HEK293T (cell line): ENCODE results near the gene SHMT2.

ENCODE experiments used
- BHLHE40 ChIP-seq: fragments of 450-650 bp; IDR thresholded peaks from 2 replicates; pipeline ENCODE4 v1.6.1; 2016; ENCODE audit warnings: mild to moderate bottlenecking, moderate library complexity, borderline replicate concordance
- FOXA1 ChIP-seq: fragments of 450-650 bp; IDR thresholded peaks from 2 replicates; pipeline ENCODE4 v1.6.1; 2016; ENCODE audit warnings: mild to moderate bottlenecking
- HDGF ChIP-seq: fragments of 450-650 bp; IDR thresholded peaks from 2 replicates; pipeline ENCODE4 v1.6.1; 2017; ENCODE audit warnings: antibody characterized with exemption, borderline replicate concordance
- SP1 ChIP-seq: fragments of 450-650 bp; IDR thresholded peaks from 2 replicates; pipeline ENCODE4 v1.6.1; 2017
- SUZ12 ChIP-seq: fragments of 450-650 bp; IDR thresholded peaks from 2 replicates; pipeline ENCODE4 v1.6.1; 2016; ENCODE audit warnings: mild to moderate bottlenecking
- TARDBP ChIP-seq: fragments of 450-650 bp; IDR thresholded peaks from 2 replicates; pipeline ENCODE4 v1.6.1; 2016
- ZNF384 ChIP-seq: fragments of 450-650 bp; IDR thresholded peaks from 2 replicates; pipeline ENCODE4 v1.6.1; 2016

- no peak for TF ChIP-seq SUZ12
- TF ChIP-seq ZNF384: no peak
- no peak for TF ChIP-seq BHLHE40
- no peak for TF ChIP-seq TARDBP
- no peak for TF ChIP-seq FOXA1
- TF ChIP-seq SP1: no peak
- no peak for TF ChIP-seq HDGF
These were observed 18.4 kb upstream of the SHMT2 start for GRCh38 chr12:57210926-57211692.
